Smooth muscle cell (in vitro differentiated cells): ENCODE data around the gene SIRT6. TPM values are rescaled to one million over a fixed set of nuclear protein-coding genes. Genes with fewer than 3 reads are reported as not detected.
A peak's percentile ranks its signal among the peaks of the same experiment; 100 is the strongest.

Experiments used
- DNase-seq: peaks from one replicate; lab custom pipeline; 2025; ENCODE audit not compliant: unreplicated experiment; lab: John Stamatoyannopoulos, UW
- H2AFZ ChIP-seq: fragments of 200-600 bp; sonication (generic); 2 replicates; pipeline ENCODE4 v1.6.0; 2016; ENCODE audit warnings: antibody characterized with exemption, low read depth, mild to moderate bottlenecking
- H3F3A ChIP-seq: fragments of 200-600 bp; sonication (generic); 2 replicates; pipeline ENCODE4 v1.6.0; 2017; ENCODE audit warnings: antibody characterized with exemption, low read depth
- H3K27ac ChIP-seq: fragments of 200-600 bp; sonication (generic); 2 replicates; pipeline ENCODE4 v1.5.1; 2016; ENCODE audit warnings: low read depth, mild to moderate bottlenecking
- H3K27me3 ChIP-seq: fragments of 200-600 bp; sonication (generic); 2 replicates; pipeline ENCODE4 v1.6.1; 2016; ENCODE audit warnings: low read depth, mild to moderate bottlenecking
- H3K36me3 ChIP-seq: fragments of 200-600 bp; sonication (generic); 2 replicates; pipeline ENCODE4 v1.5.1; 2016; ENCODE audit warnings: low read depth
- H3K4me1 ChIP-seq: fragments of 200-600 bp; sonication (generic); 2 replicates; pipeline ENCODE4 v1.5.1; 2016; ENCODE audit warnings: low read depth
- H3K4me2 ChIP-seq: fragments of 200-600 bp; sonication (generic); 2 replicates; pipeline ENCODE4 v1.6.0; 2016; ENCODE audit warnings: mild to moderate bottlenecking
- H3K4me3 ChIP-seq: fragments of 200-600 bp; sonication (generic); 2 replicates; pipeline ENCODE4 v1.5.1; 2016; ENCODE audit warnings: mild to moderate bottlenecking
- H3K79me2 ChIP-seq: fragments of 200-600 bp; sonication (generic); 2 replicates; pipeline ENCODE4 v1.6.0; 2016; ENCODE audit warnings: low read depth, mild to moderate bottlenecking
- H3K9ac ChIP-seq: fragments of 200-600 bp; sonication (generic); 2 replicates; pipeline ENCODE4 v1.6.0; 2016; ENCODE audit warnings: low read depth
- H3K9me3 ChIP-seq: fragments of 200-600 bp; sonication (generic); replicated peaks from 2 replicates; pipeline ENCODE4 v1.5.1; 2016; ENCODE audit warnings: low read depth
- H4K20me1 ChIP-seq: fragments of 200-600 bp; sonication (generic); 2 replicates; pipeline ENCODE4 v1.6.0; 2016; ENCODE audit warnings: low read depth
- CTCF ChIP-seq: fragments of 200-600 bp; sonication (generic); IDR thresholded peaks from 2 replicates; pipeline ENCODE4 v1.5.1; 2017; ENCODE audit warnings: borderline replicate concordance, mild to moderate bottlenecking, antibody characterized with exemption; ENCODE audit not compliant: insufficient read depth, poor library complexity, severe bottlenecking
- WGBS: methylation state at CpG from one replicate; pipeline ENCODE4 v1.1.7; 2016; ENCODE audit warnings: low lambda C conversion rate; 5-methylcytosine and 5-hydroxymethylcytosine counted together
- polyA plus RNA-seq: library from polyadenylated mRNA; unstranded; fragments of >200 nt; fragmentation: Nextera tagmentation; extraction: Ambion mirVana; gene quantifications from 2 replicates; pipeline ENCODE4 v1.2.1, GENCODE V29; 2016
- total RNA-seq: library from RNA; depleted of rRNA; stranded (reverse); fragments of >200 nt; gene quantifications from 2 replicates; pipeline ENCODE4 v1.2.3, GENCODE V29; 2014

SIRT6 gene
- total and polyA plus RNA-seq, 2 experiments from 2014 or later = 9.4 to 14.5 TPM

GRCh38 chr19:4189641-4190040, 7.3 kb upstream of the SIRT6 start:
- 78% methylated on average over 5 of the region's 5 CpGs for WGBS
- H3K79me2 ChIP-seq = no peaks in the 10 kb centered on the region
- H3K9me3 ChIP-seq = no peaks in the 10 kb centered on the region
- H3K4me1 ChIP-seq = no peaks in the 10 kb centered on the region
- no peaks in the 10 kb centered on the region for H3K27me3 ChIP-seq
- no peaks in the 10 kb centered on the region for H4K20me1 ChIP-seq
- H3K4me3 ChIP-seq = no peak overlapping the region
- H3K27ac ChIP-seq = no peak overlapping the region
- H3K36me3 ChIP-seq = no peaks in the 10 kb centered on the region
- no peak overlapping the region for H2AFZ ChIP-seq
- no peak for DNase-seq
- H3K4me2 ChIP-seq = no peak overlapping the region
- no peak for TF ChIP-seq CTCF
- no peaks in the 10 kb centered on the region for H3F3A ChIP-seq
- H3K9ac ChIP-seq = no peak overlapping the region

GRCh38 chr19:4187313-4188122, 5.2 kb upstream of the SIRT6 start:
- no peak for DNase-seq
- Histone ChIP-seq H3K9me3 (no peaks in the 10 kb centered on the region), H3K9ac (no peak overlapping the region), H3K4me3 (no peak overlapping the region), H3K27ac (no peak overlapping the region), H2AFZ (no peak overlapping the region), H3K27me3 (no peaks in the 10 kb centered on the region), H3F3A (no peaks in the 10 kb centered on the region), H3K4me1 (no peaks in the 10 kb centered on the region), H3K36me3 (no peaks in the 10 kb centered on the region), H3K4me2 (no peak overlapping the region), H4K20me1 (no peaks in the 10 kb centered on the region), H3K79me2 (no peaks in the 10 kb centered on the region)
- WGBS = 93% methylated on average over 10 of the region's 10 CpGs
- no peak for TF ChIP-seq CTCF

GRCh38 chr19:4186087-4186993, 4.0 kb upstream of the SIRT6 start:
- 41% methylated on average over 22 of the region's 22 CpGs for WGBS
- Histone ChIP-seq H3K4me2 (no peak overlapping the region), H3K79me2 (peaks cover 10% of the 10 kb centered on the region), H3K36me3 (no peaks in the 10 kb centered on the region), H3K27ac (no peak overlapping the region), H2AFZ (no peak overlapping the region), H3F3A (no peaks in the 10 kb centered on the region), H3K4me3 (no peak overlapping the region), H3K9ac (no peak overlapping the region), H4K20me1 (no peaks in the 10 kb centered on the region), H3K9me3 (no peaks in the 10 kb centered on the region), H3K27me3 (no peaks in the 10 kb centered on the region), H3K4me1 (peaks cover 5% of the 10 kb centered on the region)
- peak; percentile 23 for DNase-seq
- peak; percentile 75 for TF ChIP-seq CTCF
